Ishikawa (cell line): ENCODE measurements around the gene PPP4R1.

Experiments used
- CEBPB ChIP-seq: IDR thresholded peaks from 2 replicates; pipeline ENCODE4 v1.6.1; 2012
- CREB1 ChIP-seq: IDR thresholded peaks from 2 replicates; pipeline ENCODE4 v1.6.1; 2012; ENCODE audit warnings: low read depth
- EGR1 ChIP-seq: IDR thresholded peaks from 2 replicates; pipeline ENCODE4 v1.6.1; 2012
- EP300 ChIP-seq: IDR thresholded peaks from 2 replicates; pipeline ENCODE4 v1.6.1; 2012; ENCODE audit warnings: borderline replicate concordance
- FOXM1 ChIP-seq: IDR thresholded peaks from 2 replicates; pipeline ENCODE4 v1.6.1; 2012; ENCODE audit warnings: low read depth, borderline replicate concordance
- MAX ChIP-seq: IDR thresholded peaks from 2 replicates; pipeline ENCODE4 v1.6.1; 2012
- NFIC ChIP-seq: IDR thresholded peaks from 2 replicates; pipeline ENCODE4 v1.6.1; 2012
- RAD21 ChIP-seq: IDR thresholded peaks from 2 replicates; pipeline ENCODE4 v1.6.1; 2012; ENCODE audit warnings: low read depth
- REST ChIP-seq: IDR thresholded peaks from 2 replicates; pipeline ENCODE4 v1.6.1; 2012; ENCODE audit warnings: low read depth, mild to moderate bottlenecking
- TAF1 ChIP-seq: IDR thresholded peaks from 2 replicates; pipeline ENCODE4 v1.6.1; 2012; ENCODE audit warnings: low read depth, mild to moderate bottlenecking
- TCF12 ChIP-seq: IDR thresholded peaks from 2 replicates; pipeline ENCODE4 v1.6.1; 2012; ENCODE audit warnings: low read depth
- TEAD4 ChIP-seq: IDR thresholded peaks from 2 replicates; pipeline ENCODE4 v1.6.1; 2012
- USF1 ChIP-seq: IDR thresholded peaks from 2 replicates; pipeline ENCODE4 v1.6.1; 2012
- YY1 ChIP-seq: IDR thresholded peaks from 2 replicates; pipeline ENCODE4 v1.6.1; 2012; ENCODE audit warnings: low read depth
- ZBTB7A ChIP-seq: IDR thresholded peaks from 2 replicates; pipeline ENCODE4 v1.6.1; 2012; ENCODE audit warnings: low read depth

The PPP4R1 gene

GRCh38 chr18:9613550-9614400 is 584 bp downstream of the PPP4R1 start:
- TF ChIP-seq YY1, result no peak
- TF ChIP-seq ZBTB7A, result peak; percentile 52; the same call in 1 of the 2 replicates

GRCh38 chr18:9612977-9613376 is 1.4 kb downstream of the PPP4R1 start:
- no peak for TF ChIP-seq NFIC
- TF ChIP-seq REST, result no peak
- no peak for TF ChIP-seq CEBPB
- no peak for TF ChIP-seq MAX
- no peak for TF ChIP-seq RAD21
- no peak for TF ChIP-seq TAF1
- no peak for TF ChIP-seq USF1
- TF ChIP-seq CREB1, result no peak
- no peak for TF ChIP-seq EGR1
- no peak for TF ChIP-seq TCF12
- TF ChIP-seq TEAD4, result no peak
- TF ChIP-seq EP300, result no peak
- no peak for TF ChIP-seq FOXM1
- no peak for TF ChIP-seq ZBTB7A

- TF ChIP-seq RAD21 (peak; percentile 68), MAX (no peak)
These were observed 2.0 kb downstream of the PPP4R1 start for GRCh38 chr18:9612215-9612830.

GRCh38 chr18:9609190-9609589 is 5.2 kb downstream of the PPP4R1 start:
- TF ChIP-seq EGR1, result no peak
- no peak for TF ChIP-seq TEAD4
- no peak for TF ChIP-seq FOXM1
- TF ChIP-seq CEBPB, result no peak
- no peak for TF ChIP-seq CREB1
- TF ChIP-seq YY1, result no peak
- TF ChIP-seq ZBTB7A, result no peak
- no peak for TF ChIP-seq TCF12

GRCh38 chr18:9608728-9609127 is 5.6 kb downstream of the PPP4R1 start:
- no peak for TF ChIP-seq TEAD4
- TF ChIP-seq REST, result no peak
- no peak for TF ChIP-seq USF1
- TF ChIP-seq FOXM1, result no peak
- no peak for TF ChIP-seq CREB1
- TF ChIP-seq ZBTB7A, result no peak
- no peak for TF ChIP-seq RAD21
- TF ChIP-seq EGR1, result no peak
- TF ChIP-seq CEBPB, result no peak
- no peak for TF ChIP-seq MAX

GRCh38 chr18:9608298-9608697 is 6.1 kb downstream of the PPP4R1 start:
- TF ChIP-seq REST (no peak), MAX (no peak), TAF1 (no peak), RAD21 (no peak), TCF12 (no peak), TEAD4 (no peak), USF1 (no peak), CREB1 (no peak), NFIC (no peak), EP300 (no peak), EGR1 (no peak), YY1 (no peak), ZBTB7A (no peak), CEBPB (no peak), FOXM1 (no peak)
